Omental fat pad (tissue), 4 donors: ENCODE measurements around the gene LSMEM2. TPM values are rescaled to one million over a fixed set of nuclear protein-coding genes. Genes with fewer than 3 reads are reported as not detected.

Experiments used
- ATAC-seq: fragments of 150-250 bp; one replicate; pipeline ENCODE4 v1.9.1; 2016; ENCODE audit warnings: mild to moderate bottlenecking, moderate library complexity; ENCODE audit not compliant: low FRiP score
- DNase-seq: peaks from one replicate; pipeline ENCODE4 v3.0.0-alpha.2; 2019; ENCODE audit warnings: low spot score
- total RNA-seq, 4 donors: library from RNA; depleted of rRNA; stranded (reverse); fragments of >200 nt; gene quantifications; one replicate each; pipeline ENCODE4 v1.1.0, GENCODE V29; 2016
- TF ChIP-seq, protein P1 (sequence below), 3 donors: fragments of 450-650 bp; IDR thresholded peaks; one replicate each; pipeline ENCODE4 v1.5.1; 2016 to 2017; ENCODE audit warnings: antibody characterized with exemption in 3 of 3, mild to moderate bottlenecking in 3 of 3, moderate library complexity in 2 of 3

Gene LSMEM2
- total RNA-seq, 4 donors from 2014 or later: not detected

DNA sequence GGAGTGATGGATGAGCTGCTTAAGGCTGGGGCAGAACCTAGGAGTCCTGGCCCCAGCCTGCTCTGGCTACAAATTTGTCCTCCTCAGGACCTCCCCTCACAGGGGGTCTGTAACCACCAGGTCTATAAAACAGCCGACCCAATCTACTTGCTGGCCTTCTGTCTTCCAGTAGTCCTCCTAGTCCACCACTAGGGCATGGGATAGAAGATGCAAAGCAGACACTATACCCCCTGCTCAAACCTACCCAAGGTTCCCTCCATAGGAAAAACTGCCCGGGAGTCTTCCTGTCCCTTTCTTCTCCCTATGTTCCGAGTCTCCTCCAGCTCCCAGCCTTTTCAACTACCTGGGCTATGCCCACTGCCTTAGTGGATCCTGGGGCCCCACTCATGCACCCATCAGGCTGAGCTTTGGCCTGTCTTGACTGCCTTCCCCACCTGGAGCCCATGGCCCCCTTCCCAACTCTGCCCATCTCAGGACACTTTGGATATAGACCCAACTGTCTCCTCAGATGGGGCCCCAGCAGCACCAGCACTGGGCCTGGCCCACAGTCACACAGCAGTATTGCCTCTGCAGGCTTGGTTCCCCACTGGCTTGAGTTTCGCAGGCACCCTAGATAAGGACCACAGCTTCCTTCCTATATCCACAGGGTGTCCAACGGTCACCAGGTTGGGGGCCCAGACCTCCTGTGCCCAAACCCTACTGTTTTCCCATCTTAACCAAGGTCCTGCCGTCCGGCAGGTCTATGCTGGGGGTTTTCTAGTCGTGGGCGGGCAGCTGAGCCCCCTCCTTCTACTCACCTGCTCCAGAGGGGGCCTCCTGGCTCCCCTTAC is 19.2 kb downstream of the LSMEM2 start:
- ATAC-seq: no peak
- no peak for DNase-seq
- TF ChIP-seq, protein P1, sequence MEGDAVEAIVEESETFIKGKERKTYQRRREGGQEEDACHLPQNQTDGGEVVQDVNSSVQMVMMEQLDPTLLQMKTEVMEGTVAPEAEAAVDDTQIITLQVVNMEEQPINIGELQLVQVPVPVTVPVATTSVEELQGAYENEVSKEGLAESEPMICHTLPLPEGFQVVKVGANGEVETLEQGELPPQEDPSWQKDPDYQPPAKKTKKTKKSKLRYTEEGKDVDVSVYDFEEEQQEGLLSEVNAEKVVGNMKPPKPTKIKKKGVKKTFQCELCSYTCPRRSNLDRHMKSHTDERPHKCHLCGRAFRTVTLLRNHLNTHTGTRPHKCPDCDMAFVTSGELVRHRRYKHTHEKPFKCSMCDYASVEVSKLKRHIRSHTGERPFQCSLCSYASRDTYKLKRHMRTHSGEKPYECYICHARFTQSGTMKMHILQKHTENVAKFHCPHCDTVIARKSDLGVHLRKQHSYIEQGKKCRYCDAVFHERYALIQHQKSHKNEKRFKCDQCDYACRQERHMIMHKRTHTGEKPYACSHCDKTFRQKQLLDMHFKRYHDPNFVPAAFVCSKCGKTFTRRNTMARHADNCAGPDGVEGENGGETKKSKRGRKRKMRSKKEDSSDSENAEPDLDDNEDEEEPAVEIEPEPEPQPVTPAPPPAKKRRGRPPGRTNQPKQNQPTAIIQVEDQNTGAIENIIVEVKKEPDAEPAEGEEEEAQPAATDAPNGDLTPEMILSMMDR (IDR thresholded peaks at IDR 0.05): no peak

DNA sequence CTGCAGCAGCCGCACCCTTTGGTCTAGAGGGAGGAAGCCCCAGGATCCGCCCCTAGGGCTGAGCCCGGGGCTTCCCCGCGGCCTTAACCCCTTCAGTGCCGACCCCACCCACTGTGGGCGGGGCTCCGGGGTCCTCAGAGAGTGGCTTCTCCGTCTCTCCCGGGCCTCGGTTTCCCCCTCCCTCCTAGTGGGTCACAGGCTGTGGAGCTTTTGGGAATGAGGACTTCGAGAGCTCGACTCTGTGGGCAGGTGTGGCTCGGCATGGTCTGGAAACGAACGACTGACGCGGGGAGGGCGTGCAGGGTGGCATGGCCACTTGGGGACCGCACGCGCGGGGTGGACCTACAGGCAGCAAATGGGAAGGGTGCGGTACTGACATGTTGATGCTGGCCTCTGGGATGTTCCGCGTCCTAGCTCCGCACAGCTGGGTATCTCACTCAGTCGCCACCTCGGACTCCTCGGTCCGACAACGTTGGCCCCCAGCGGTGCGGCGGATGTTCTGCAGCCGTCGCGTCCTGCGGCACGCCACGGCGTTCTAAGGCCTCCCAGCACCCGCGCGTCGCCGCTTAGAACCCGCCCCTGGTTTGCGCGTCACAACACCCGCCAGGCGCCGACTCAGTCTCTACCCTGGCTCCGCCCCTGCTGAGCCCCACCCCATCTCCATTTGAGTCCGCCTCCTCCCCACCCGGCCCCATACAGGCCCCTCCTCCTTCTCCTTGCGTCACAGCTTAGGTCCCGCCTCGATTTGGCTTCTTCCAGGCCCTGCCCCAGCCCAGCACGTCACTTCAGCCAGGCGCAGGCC is 20.1 kb downstream of the LSMEM2 start, which contains the start of the genes HYAL3 and NAA80:
HYAL3 (minus strand) TSS at position 570 of the 802 bp plus-strand sequence. CDS start 3,803 bp downstream, outside the sequence.
NAA80 (minus strand) TSS at position 570 of the 802 bp plus-strand sequence. CDS start 1,942 bp downstream, outside the sequence.
- peak; percentile 96 for DNase-seq
- TF ChIP-seq, protein P1 (IDR thresholded peaks at IDR 0.05): no peak
- ATAC-seq: peak; percentile 92

DNA sequence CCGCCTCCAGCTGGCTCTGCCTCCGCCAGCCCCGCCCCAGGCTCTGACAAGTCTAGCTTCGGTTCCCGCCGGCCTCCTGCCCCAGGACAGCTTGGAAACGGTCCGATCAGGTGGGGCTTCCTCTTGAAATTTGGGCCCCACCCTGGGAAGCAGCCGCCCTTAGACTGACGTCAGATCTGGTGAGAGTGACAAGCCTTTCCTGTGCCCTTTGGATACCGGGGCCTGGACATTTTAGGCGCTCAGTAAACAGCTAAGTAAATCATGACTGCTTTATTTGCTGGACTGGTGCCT is 20.7 kb downstream of the LSMEM2 start:
- TF ChIP-seq, protein P1 (IDR thresholded peaks at IDR 0.05): no peak
- DNase-seq (no peak), ATAC-seq (no peak)

DNA sequence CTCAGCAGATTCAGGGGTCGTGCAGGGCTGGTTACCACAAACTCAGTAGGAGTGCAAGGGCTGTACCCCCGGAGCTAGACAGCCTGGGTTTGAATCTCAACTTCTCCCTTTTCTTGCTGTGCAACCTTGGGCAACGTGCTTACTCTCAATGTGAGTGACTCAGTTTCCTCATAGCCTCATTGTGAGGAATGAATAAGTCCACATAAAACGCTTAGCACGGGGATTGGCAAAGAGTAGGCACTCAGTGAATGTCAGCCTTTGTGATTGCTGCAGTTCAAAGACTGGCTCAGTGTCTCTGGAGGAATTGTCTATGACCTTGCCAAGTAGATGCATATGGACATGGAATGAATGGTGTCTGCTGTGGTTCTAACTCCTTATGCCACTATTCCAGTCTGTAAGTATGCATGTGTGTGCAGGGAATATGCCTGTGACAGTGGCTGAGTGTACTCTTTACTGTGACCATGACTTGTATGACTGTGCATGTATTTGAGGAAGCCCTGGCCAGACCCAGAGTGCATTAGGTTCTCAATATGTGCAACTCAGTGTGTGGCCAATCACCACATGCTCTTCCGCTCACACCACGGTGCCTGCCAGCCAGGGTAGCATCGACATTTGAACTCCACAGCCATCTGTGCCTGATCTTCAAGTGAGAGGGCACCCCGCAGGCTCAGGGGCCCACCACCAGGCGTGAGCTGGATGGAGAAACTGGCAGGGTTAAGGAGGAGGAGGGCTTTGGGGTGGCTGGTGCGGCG is 21.2 kb downstream of the LSMEM2 start:
- ATAC-seq (peak; percentile 1), DNase-seq (no peak)
- TF ChIP-seq, protein P1 (IDR thresholded peaks at IDR 0.05): no peak

DNA sequence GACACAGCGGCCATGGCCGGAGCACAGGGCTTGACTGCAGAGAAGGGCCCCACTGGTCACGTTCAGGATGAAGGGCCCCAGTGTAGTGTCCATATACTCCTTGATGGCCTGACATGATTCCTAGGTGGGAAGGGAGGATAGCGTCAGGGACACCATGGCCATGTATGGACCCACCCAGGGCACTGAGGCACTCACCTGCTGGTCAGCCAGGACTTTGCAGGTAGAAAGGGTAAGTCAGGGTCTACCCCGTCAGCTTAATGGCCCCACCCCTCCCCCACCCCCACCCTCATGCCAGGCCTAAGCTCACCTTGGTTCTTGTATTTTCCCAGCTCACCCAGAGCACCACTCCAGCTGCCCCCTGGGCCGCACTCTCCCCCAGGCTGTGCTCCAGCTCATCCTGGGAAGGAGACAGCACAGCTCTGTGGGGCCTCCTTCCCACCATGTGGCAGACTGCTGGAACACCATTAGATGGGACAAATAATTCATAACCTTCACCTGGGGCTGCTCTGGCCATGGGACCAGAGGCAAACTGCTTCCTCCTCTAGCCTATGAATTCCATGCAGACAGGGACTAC is 21.9 kb downstream of the LSMEM2 start:
- TF ChIP-seq, protein P1 (IDR thresholded peaks at IDR 0.05): no peak
- no peak for ATAC-seq
- DNase-seq: no peak
